HG03575 (cell line): ENCODE data around the gene NPIPA3.
"Not testable (repeated sequence)": the region's sequence is repeated elsewhere in the genome, so short reads cannot be mapped to it uniquely, and the experiment has no call there.

ENCODE experiments used
- ATAC-seq: cut with Tn5 transposase; IDR thresholded peaks from one replicate; pipeline ENCODE4 v1.9.1; 2021; ENCODE audit not compliant: unreplicated experiment, insufficient number of reproducible peaks, low FRiP score; ENCODE audit errors: extremely low read depth

Gene NPIPA3

GRCh38 chr16:14703156-14704011 is at the start of gene NPIPA3:
NPIPA3 (plus strand) TSS chr16:14703411; CDS start chr16:14708944, 5,533 bp downstream.
- not testable (repeated sequence) for ATAC-seq

GRCh38 chr16:14658063-14658462 is 45.1 kb upstream of the NPIPA3 start:
- no peak for ATAC-seq

GRCh38 chr16:14667347-14668266 is 35.6 kb upstream of the NPIPA3 start:
- no peak for ATAC-seq

GRCh38 chr16:14668556-14669223 is 34.5 kb upstream of the NPIPA3 start:
- ATAC-seq = no peak

- no peak for ATAC-seq
Observed at GRCh38 chr16:14669776-14670175, 33.4 kb upstream of the NPIPA3 start.

GRCh38 chr16:14672403-14672971 is 30.7 kb upstream of the NPIPA3 start:
- ATAC-seq = no peak

GRCh38 chr16:14676633-14677032 is 26.6 kb upstream of the NPIPA3 start:
- no peak for ATAC-seq

GRCh38 chr16:14677627-14678026 is 25.6 kb upstream of the NPIPA3 start:
- no peak for ATAC-seq

- ATAC-seq = no peak
Observed at GRCh38 chr16:14678748-14679497, 24.3 kb upstream of the NPIPA3 start.

GRCh38 chr16:14680396-14680795 is 22.8 kb upstream of the NPIPA3 start:
- not testable (repeated sequence) for ATAC-seq

- ATAC-seq = no peak
Observed at GRCh38 chr16:14681115-14681514, 22.1 kb upstream of the NPIPA3 start.

GRCh38 chr16:14682121-14682520 is 21.1 kb upstream of the NPIPA3 start:
- no peak for ATAC-seq

- not testable (repeated sequence) for ATAC-seq
Observed at GRCh38 chr16:14685870-14686793, 17.1 kb upstream of the NPIPA3 start.

GRCh38 chr16:14694129-14694528 is 9.1 kb upstream of the NPIPA3 start, which contains the start of gene PLA2G10:
PLA2G10 (minus strand) TSS chr16:14694308; CDS start chr16:14694229, 79 bp downstream.
- not testable (repeated sequence) for ATAC-seq

GRCh38 chr16:14701859-14702258 is 1.4 kb upstream of the NPIPA3 start:
- ATAC-seq = not testable (repeated sequence)

- ATAC-seq = not testable (repeated sequence)
Observed at GRCh38 chr16:14702672-14703071, 539 bp upstream of the NPIPA3 start.

GRCh38 chr16:14733233-14733632 is 30.0 kb downstream of the NPIPA3 start:
- not testable (repeated sequence) for ATAC-seq
